ENCODE data around the gene TOP2A.
"Not testable (repeated sequence)": the region's sequence is repeated elsewhere in the genome, so short reads cannot be mapped to it uniquely, and the experiment has no call there.

Gene TOP2A

DNA sequence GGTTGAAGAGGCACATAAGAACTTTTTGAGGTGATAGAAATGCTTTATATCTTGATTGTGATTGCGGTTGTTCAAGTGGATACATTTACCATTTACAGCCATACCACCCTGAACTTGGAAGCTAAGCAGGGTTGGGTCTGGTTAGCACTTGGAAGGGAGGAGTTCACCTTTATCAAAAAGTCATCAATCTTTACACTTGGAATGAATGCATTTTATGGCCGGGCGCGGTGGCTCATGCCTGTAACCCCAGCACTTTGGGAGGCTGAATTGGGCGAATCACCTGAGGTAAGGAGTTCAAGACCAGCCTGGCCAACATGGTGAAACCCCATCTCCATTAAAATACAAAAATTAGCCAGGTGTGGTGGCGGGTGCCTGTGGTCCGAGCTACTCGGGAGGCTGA is 43.7 kb downstream of the TOP2A start:
- Histone ChIP-seq H2BK12ac (ENCODE audit: low read length) (no peak overlapping the region), H3K79me2 (ENCODE audit: control insufficient read depth, insufficient read depth, low read length, poor library complexity) (no peaks in the 10 kb centered on the region), H3K23ac (ENCODE audit: low read length) (no peak overlapping the region), H3K4me2 (ENCODE audit: low read length) (no peak overlapping the region), H3K14ac (ENCODE audit: low read length) (no peak overlapping the region), H3K36me3 (ENCODE audit: control insufficient read depth in 1 of 2, insufficient read depth in 2 of 2, low read length in 2 of 2) (no peaks in the 10 kb centered on the region), H3K4me1 (ENCODE audit: control insufficient read depth in 1 of 2, insufficient read depth in 2 of 2, low read length in 2 of 2) (peaks cover 3 to 4% of the 10 kb centered on the region in 2 experiments), H3K27me3 (ENCODE audit: insufficient read depth, low read length) (no peaks in the 10 kb centered on the region), H2BK5ac (ENCODE audit: low read depth, low read length, poor library complexity) (no peak overlapping the region), H3K9me3 (ENCODE audit: insufficient read depth, low read depth, low read length) (peaks cover 8% of the 10 kb centered on the region), H2BK120ac (ENCODE audit: insufficient read depth, low read length, poor library complexity) (no peak overlapping the region), H3K9ac (ENCODE audit: low read length) (no peak overlapping the region), H3K79me1 (ENCODE audit: low read length) (peaks cover 7% of the 10 kb centered on the region), H4K8ac (ENCODE audit: low read depth, low read length) (no peak overlapping the region), H3K4me3 (ENCODE audit: low read depth, low read length) (no peak overlapping the region), H3K27ac (ENCODE audit: low read depth, low read length) (no peak overlapping the region), H4K12ac (ENCODE audit: low read depth, low read length) (no peak overlapping the region), H2AK5ac (ENCODE audit: low read length) (no peak overlapping the region), H2AFZ (ENCODE audit: insufficient read depth, low read length, poor library complexity) (no peak overlapping the region), H3K4ac (ENCODE audit: low read depth, low read length) (no peak overlapping the region), H3K18ac (ENCODE audit: low read length) (no peak overlapping the region), H4K91ac (ENCODE audit: low read depth, low read length) (peak overlapping the region; percentile 35)
- DNase-seq = no peak
- WGBS (ENCODE audit: extremely low coverage, insufficient coverage, insufficient read length) = no CpG with 5 or more reads among the region's 8 CpGs

DNA sequence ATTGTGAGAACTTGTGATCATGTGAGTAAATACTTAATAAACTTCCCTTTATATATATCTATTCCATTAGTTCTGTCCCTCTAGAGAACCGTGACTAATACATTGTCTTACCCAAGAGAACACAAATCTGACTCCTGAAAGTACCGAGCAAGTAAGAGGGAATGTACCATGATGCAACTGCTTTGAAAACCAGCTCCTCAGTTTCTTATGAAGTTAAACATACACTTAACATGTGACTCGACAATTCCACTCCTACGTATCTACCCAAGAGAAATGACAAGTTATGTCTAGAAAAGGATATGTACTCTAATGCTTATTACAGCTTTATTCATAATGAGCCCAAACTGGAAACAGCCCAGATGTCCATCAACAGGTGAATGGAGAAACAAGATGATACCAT is 44.4 kb downstream of the TOP2A start:
- Histone ChIP-seq H3K9me3 (ENCODE audit: insufficient read depth, low read depth, low read length) (peaks cover 8% of the 10 kb centered on the region), H4K91ac (ENCODE audit: low read depth, low read length) (no peak overlapping the region), H3K79me1 (ENCODE audit: low read length) (peaks cover 7% of the 10 kb centered on the region), H3K4ac (ENCODE audit: low read depth, low read length) (no peak overlapping the region), H3K23ac (ENCODE audit: low read length) (no peak overlapping the region), H3K18ac (ENCODE audit: low read length) (no peak overlapping the region), H3K4me1 (ENCODE audit: control insufficient read depth in 1 of 2, insufficient read depth in 2 of 2, low read length in 2 of 2) (peaks cover 3 to 4% of the 10 kb centered on the region in 2 experiments), H3K27me3 (ENCODE audit: insufficient read depth, low read length) (no peaks in the 10 kb centered on the region), H3K14ac (ENCODE audit: low read length) (no peak overlapping the region), H4K8ac (ENCODE audit: low read depth, low read length) (no peak overlapping the region), H2BK120ac (ENCODE audit: insufficient read depth, low read length, poor library complexity) (no peak overlapping the region), H2AK5ac (ENCODE audit: low read length) (no peak overlapping the region), H3K27ac (ENCODE audit: low read depth, low read length) (no peak overlapping the region), H3K4me3 (ENCODE audit: low read depth, low read length) (no peak overlapping the region), H3K79me2 (ENCODE audit: control insufficient read depth, insufficient read depth, low read length, poor library complexity) (no peaks in the 10 kb centered on the region), H3K4me2 (ENCODE audit: low read length) (no peak overlapping the region), H4K12ac (ENCODE audit: low read depth, low read length) (no peak overlapping the region), H3K9ac (ENCODE audit: low read length) (no peak overlapping the region), H2BK5ac (ENCODE audit: low read depth, low read length, poor library complexity) (no peak overlapping the region), H2BK12ac (ENCODE audit: low read length) (no peak overlapping the region), H2AFZ (ENCODE audit: insufficient read depth, low read length, poor library complexity) (no peak overlapping the region), H3K36me3 (ENCODE audit: control insufficient read depth in 1 of 2, insufficient read depth in 2 of 2, low read length in 2 of 2) (no peaks in the 10 kb centered on the region)
- peak; percentile 5 to 35 for DNase-seq
- no CpG with 5 or more reads among the region's 4 CpGs for WGBS (ENCODE audit: extremely low coverage, insufficient coverage, insufficient read length)

DNA sequence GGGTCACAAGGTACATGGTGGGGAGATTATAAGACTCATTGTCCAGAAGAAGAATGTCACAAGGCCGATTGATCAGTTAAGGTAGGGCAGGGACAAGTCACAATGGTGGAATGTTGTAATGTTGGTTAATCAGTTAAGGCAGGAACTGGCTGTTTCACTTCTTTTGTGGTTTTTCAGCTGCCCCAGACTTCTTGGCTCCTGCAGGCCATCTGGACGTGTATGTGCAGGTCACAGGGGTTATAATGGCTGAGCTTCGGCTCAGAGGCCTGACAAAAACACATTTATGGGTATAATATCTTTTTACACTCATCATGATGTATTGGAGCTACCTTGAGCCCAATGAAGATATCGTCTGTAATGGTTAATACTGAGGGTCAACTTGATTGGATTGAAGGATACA is 45.1 kb downstream of the TOP2A start:
- Histone ChIP-seq H2BK120ac (ENCODE audit: insufficient read depth, low read length, poor library complexity) (peak overlapping the region; percentile 54), H2BK5ac (ENCODE audit: low read depth, low read length, poor library complexity) (peak overlapping the region; percentile 22), H3K27ac (ENCODE audit: low read depth, low read length) (peak overlapping the region; percentile 46)
- not testable (repeated sequence) for H2AFZ ChIP-seq (ENCODE audit: insufficient read depth, low read length, poor library complexity); H4K91ac ChIP-seq (ENCODE audit: low read depth, low read length); H3K79me1 ChIP-seq (ENCODE audit: low read length); H3K4me3 ChIP-seq (ENCODE audit: low read depth, low read length); H3K4me1 ChIP-seq (ENCODE audit: control insufficient read depth in 1 of 2, insufficient read depth in 2 of 2, low read length in 2 of 2); H3K36me3 ChIP-seq (ENCODE audit: control insufficient read depth in 1 of 2, insufficient read depth in 2 of 2, low read length in 2 of 2); H2BK12ac ChIP-seq (ENCODE audit: low read length); DNase-seq; H3K4me2 ChIP-seq (ENCODE audit: low read length); H3K27me3 ChIP-seq (ENCODE audit: insufficient read depth, low read length); H3K14ac ChIP-seq (ENCODE audit: low read length); H3K18ac ChIP-seq (ENCODE audit: low read length); H3K4ac ChIP-seq (ENCODE audit: low read depth, low read length); H3K79me2 ChIP-seq (ENCODE audit: control insufficient read depth, insufficient read depth, low read length, poor library complexity); H4K8ac ChIP-seq (ENCODE audit: low read depth, low read length); H2AK5ac ChIP-seq (ENCODE audit: low read length); H3K23ac ChIP-seq (ENCODE audit: low read length); H3K9me3 ChIP-seq (ENCODE audit: insufficient read depth, low read depth, low read length); H3K9ac ChIP-seq (ENCODE audit: low read length); H4K12ac ChIP-seq (ENCODE audit: low read depth, low read length)
- no CpG with 5 or more reads among the region's 4 CpGs for WGBS (ENCODE audit: extremely low coverage, insufficient coverage, insufficient read length)

DNA sequence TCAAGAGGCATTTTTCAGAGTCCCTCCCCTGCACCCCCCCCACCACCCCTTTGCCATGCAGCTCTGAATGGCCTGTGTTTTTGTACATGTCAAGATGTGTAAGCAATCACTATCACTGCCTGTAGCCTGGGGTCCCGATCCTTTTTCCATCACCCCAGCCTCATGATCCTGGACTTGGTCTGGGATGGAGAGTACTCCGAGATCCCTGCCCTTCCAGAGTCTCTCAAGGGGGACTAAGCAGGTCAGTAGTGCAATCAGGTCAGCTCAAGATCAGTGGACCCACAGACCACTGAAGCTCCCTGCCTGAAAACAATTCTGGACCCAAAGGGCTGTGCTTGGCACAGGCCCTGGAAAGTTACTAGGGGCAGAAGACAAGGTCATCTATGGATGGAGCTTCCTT is 45.7 kb downstream of the TOP2A start:
- Histone ChIP-seq H3K23ac (ENCODE audit: low read length) (no peak overlapping the region), H3K9ac (ENCODE audit: low read length) (no peak overlapping the region), H2AK5ac (ENCODE audit: low read length) (no peak overlapping the region), H2BK120ac (ENCODE audit: insufficient read depth, low read length, poor library complexity) (peak overlapping the region; percentile 56), H2AFZ (ENCODE audit: insufficient read depth, low read length, poor library complexity) (no peak overlapping the region), H3K4ac (ENCODE audit: low read depth, low read length) (no peak overlapping the region), H3K4me3 (ENCODE audit: low read depth, low read length) (no peak overlapping the region), H3K79me1 (ENCODE audit: low read length) (peaks cover 7% of the 10 kb centered on the region), H3K27me3 (ENCODE audit: insufficient read depth, low read length) (no peaks in the 10 kb centered on the region), H3K4me1 (ENCODE audit: control insufficient read depth in 1 of 2, insufficient read depth in 2 of 2, low read length in 2 of 2) (peaks cover 3 to 4% of the 10 kb centered on the region in 2 experiments), H3K79me2 (ENCODE audit: control insufficient read depth, insufficient read depth, low read length, poor library complexity) (no peaks in the 10 kb centered on the region), H4K8ac (ENCODE audit: low read depth, low read length) (no peak overlapping the region), H3K9me3 (ENCODE audit: insufficient read depth, low read depth, low read length) (peaks cover 8% of the 10 kb centered on the region), H3K18ac (ENCODE audit: low read length) (no peak overlapping the region), H2BK12ac (ENCODE audit: low read length) (peak overlapping the region; percentile 19), H3K4me2 (ENCODE audit: low read length) (no peak overlapping the region), H4K91ac (ENCODE audit: low read depth, low read length) (peak overlapping the region; percentile 30), H3K27ac (ENCODE audit: low read depth, low read length) (peak overlapping the region; percentile 55), H4K12ac (ENCODE audit: low read depth, low read length) (no peak overlapping the region), H2BK5ac (ENCODE audit: low read depth, low read length, poor library complexity) (peak overlapping the region; percentile 70), H3K36me3 (ENCODE audit: control insufficient read depth in 1 of 2, insufficient read depth in 2 of 2, low read length in 2 of 2) (no peaks in the 10 kb centered on the region), H3K14ac (ENCODE audit: low read length) (peak overlapping the region; percentile 40)
- WGBS (ENCODE audit: extremely low coverage, insufficient coverage, insufficient read length) = no CpG with 5 or more reads among the region's 2 CpGs
- no peak for DNase-seq
